HEK293 (cell line): Measurements from ENCODE around the gene CPXM2.

Experiments
- CTCF ChIA-PET: fragments of 350-600 bp; formaldehyde crosslinking; extraction: SDS; loops from one replicate; lab custom pipeline; 2021; ENCODE audit warnings: antibody characterized with exemption; lab: Yijun Ruan, JAX
- POLR2A ChIA-PET: fragments of 300-600 bp; formaldehyde crosslinking; extraction: SDS; loops from one replicate; lab custom pipeline; 2020; ENCODE audit warnings: antibody characterized with exemption, inconsistent platforms; lab: Yijun Ruan, JAX
- H3K27ac ChIP-seq: fragments of 200-500 bp; sonication (Bioruptor generic); 2 replicates; pipeline ENCODE4 v1.5.1; 2014; ENCODE audit warnings: low read depth, low read length, control low read depth, inconsistent platforms; ENCODE audit errors: extremely low read depth
- H3K36me3 ChIP-seq, 2 experiments: fragments of 200-500 bp in 1 of 2; sonication (Bioruptor generic) in 1 of 2; 1 replicate in 1 of 2; 2 replicates in 1 of 2; pipeline ENCODE4 v1.5.1; 2014 to 2017; ENCODE audit warnings: inconsistent platforms in 2 of 2, low read length in 2 of 2; ENCODE audit not compliant: control insufficient read depth in 2 of 2, insufficient read depth in 1 of 2
- H3K4me1 ChIP-seq: fragments of 200-500 bp; sonication (Bioruptor generic); 2 replicates; pipeline ENCODE4 v1.5.1; 2014; ENCODE audit warnings: mild to moderate bottlenecking, low read length, inconsistent platforms; ENCODE audit not compliant: control insufficient read depth, insufficient read depth
- H3K4me3 ChIP-seq: 2 replicates; pipeline ENCODE4 v1.5.1; 2011; ENCODE audit warnings: low read depth, mild to moderate bottlenecking, control low read depth, low read length, moderate library complexity
- H3K9me3 ChIP-seq: fragments of 200-500 bp; sonication (Bioruptor generic); 2 replicates; pipeline ENCODE4 v1.5.1; 2014; ENCODE audit warnings: low read depth, low read length, inconsistent platforms; ENCODE audit not compliant: control insufficient read depth, insufficient read depth
- HOXA7 ChIP-seq: sonication (generic); formaldehyde crosslinking; IDR thresholded peaks from 2 replicates; pipeline ENCODE4 v1.8.1; 2022; ENCODE audit warnings: missing genetic modification reagents, borderline replicate concordance
- MEIS1 ChIP-seq: sonication (generic); formaldehyde crosslinking; IDR thresholded peaks from 2 replicates; pipeline ENCODE4 v1.8.1; 2022; ENCODE audit warnings: missing genetic modification reagents, mild to moderate bottlenecking, borderline replicate concordance
- PRDM1 ChIP-seq: fragments of 450-650 bp; formaldehyde crosslinking; IDR thresholded peaks from 2 replicates; pipeline ENCODE4; 2016; ENCODE audit warnings: missing biosample characterization, missing genetic modification characterization
- SP2 ChIP-seq: fragments of 450-650 bp; formaldehyde crosslinking; IDR thresholded peaks from 2 replicates; pipeline ENCODE4 v1.5.1; 2016; ENCODE audit warnings: missing biosample characterization, missing genetic modification characterization
- SP7 ChIP-seq: fragments of 450-650 bp; formaldehyde crosslinking; IDR thresholded peaks from 2 replicates; pipeline ENCODE4 v1.5.1; 2016; ENCODE audit warnings: missing biosample characterization, missing genetic modification characterization
- WT1 ChIP-seq: fragments of 450-650 bp; formaldehyde crosslinking; IDR thresholded peaks from 2 replicates; pipeline ENCODE4 v1.5.1; 2016; ENCODE audit warnings: missing biosample characterization, missing genetic modification characterization
- YY2 ChIP-seq: fragments of 450-650 bp; formaldehyde crosslinking; IDR thresholded peaks from 2 replicates; pipeline ENCODE4 v1.5.1; 2016; ENCODE audit warnings: missing biosample characterization, missing genetic modification characterization
- ZBTB17 ChIP-seq: fragments of 450-650 bp; formaldehyde crosslinking; IDR thresholded peaks from 2 replicates; pipeline ENCODE4 v1.5.1; 2016; ENCODE audit warnings: missing biosample characterization, missing genetic modification characterization
- ZBTB21 ChIP-seq: fragments of 450-650 bp; formaldehyde crosslinking; IDR thresholded peaks from 2 replicates; pipeline ENCODE4 v1.5.1; 2017; ENCODE audit warnings: missing biosample characterization, missing genetic modification characterization
- ZBTB6 ChIP-seq: fragments of 450-650 bp; formaldehyde crosslinking; IDR thresholded peaks from 2 replicates; pipeline ENCODE4 v1.5.1; 2017; ENCODE audit warnings: missing biosample characterization, missing genetic modification characterization
- ZEB2 ChIP-seq: fragments of 450-650 bp; formaldehyde crosslinking; IDR thresholded peaks from 2 replicates; pipeline ENCODE4 v1.5.1; 2016; ENCODE audit warnings: missing biosample characterization, missing genetic modification characterization
- ZNF112 ChIP-seq: fragments of 450-650 bp; formaldehyde crosslinking; IDR thresholded peaks from 2 replicates; pipeline ENCODE4 v1.5.0; 2017; ENCODE audit warnings: missing biosample characterization, missing genetic modification characterization
- ZNF169 ChIP-seq: fragments of 450-650 bp; formaldehyde crosslinking; IDR thresholded peaks from 2 replicates; pipeline ENCODE4 v1.5.1; 2016; ENCODE audit warnings: missing biosample characterization, missing genetic modification characterization
- ZNF2 ChIP-seq: fragments of 450-650 bp; formaldehyde crosslinking; IDR thresholded peaks from 2 replicates; pipeline ENCODE4 v1.5.1; 2016; ENCODE audit warnings: missing biosample characterization, missing genetic modification characterization
- ZNF24 ChIP-seq: fragments of 450-650 bp; formaldehyde crosslinking; IDR thresholded peaks from 2 replicates; pipeline ENCODE4 v1.5.1; 2016; ENCODE audit warnings: missing biosample characterization, missing genetic modification characterization
- ZNF26 ChIP-seq: fragments of 450-650 bp; formaldehyde crosslinking; IDR thresholded peaks from 2 replicates; pipeline ENCODE4 v1.5.1; 2016; ENCODE audit warnings: missing biosample characterization, missing genetic modification characterization
- ZNF324 ChIP-seq: fragments of 450-650 bp; formaldehyde crosslinking; IDR thresholded peaks from 2 replicates; pipeline ENCODE4 v1.5.1; 2016; ENCODE audit warnings: missing biosample characterization, missing genetic modification characterization
- ZNF354C ChIP-seq: fragments of 450-650 bp; formaldehyde crosslinking; IDR thresholded peaks from 2 replicates; pipeline ENCODE4 v1.5.1; 2016; ENCODE audit warnings: missing biosample characterization, missing genetic modification characterization, low read depth, borderline replicate concordance
- ZNF394 ChIP-seq: fragments of 450-650 bp; formaldehyde crosslinking; IDR thresholded peaks from 2 replicates; pipeline ENCODE4 v1.5.1; 2016; ENCODE audit warnings: missing biosample characterization, missing genetic modification characterization, mild to moderate bottlenecking, moderate library complexity, borderline replicate concordance
- ZNF404 ChIP-seq: fragments of 450-650 bp; formaldehyde crosslinking; IDR thresholded peaks from 2 replicates; pipeline ENCODE4 v1.5.1; 2017; ENCODE audit warnings: missing biosample characterization, missing genetic modification characterization
- ZNF48 ChIP-seq: fragments of 450-650 bp; formaldehyde crosslinking; IDR thresholded peaks from 2 replicates; pipeline ENCODE4 v1.5.1; 2016; ENCODE audit warnings: missing biosample characterization, missing genetic modification characterization
- ZNF510 ChIP-seq: fragments of 450-650 bp; formaldehyde crosslinking; IDR thresholded peaks from 2 replicates; pipeline ENCODE4 v1.5.1; 2018; ENCODE audit warnings: mild to moderate bottlenecking, missing genetic modification characterization, missing biosample characterization; ENCODE audit not compliant: insufficient replicate concordance
- ZNF514 ChIP-seq: fragments of 450-650 bp; formaldehyde crosslinking; IDR thresholded peaks from 2 replicates; pipeline ENCODE4 v1.5.1; 2016; ENCODE audit warnings: missing biosample characterization, missing genetic modification characterization
- ZNF571 ChIP-seq: fragments of 450-650 bp; formaldehyde crosslinking; IDR thresholded peaks from 2 replicates; pipeline ENCODE4 v1.5.0; 2017; ENCODE audit warnings: missing biosample characterization, missing genetic modification characterization
- ZNF610 ChIP-seq: fragments of 450-650 bp; formaldehyde crosslinking; IDR thresholded peaks from 2 replicates; pipeline ENCODE4 v1.5.1; 2016; ENCODE audit warnings: missing biosample characterization, missing genetic modification characterization, borderline replicate concordance
- ZNF791 ChIP-seq: fragments of 450-650 bp; formaldehyde crosslinking; IDR thresholded peaks from 2 replicates; pipeline ENCODE4 v1.5.1; 2016; ENCODE audit warnings: missing biosample characterization, missing genetic modification characterization
- TF ChIP-seq, protein P1 (sequence below): fragments of 450-650 bp; formaldehyde crosslinking; IDR thresholded peaks from 2 replicates; pipeline ENCODE4 v1.5.1; 2016; ENCODE audit warnings: missing biosample characterization, missing genetic modification characterization

The CPXM2 gene

DNA sequence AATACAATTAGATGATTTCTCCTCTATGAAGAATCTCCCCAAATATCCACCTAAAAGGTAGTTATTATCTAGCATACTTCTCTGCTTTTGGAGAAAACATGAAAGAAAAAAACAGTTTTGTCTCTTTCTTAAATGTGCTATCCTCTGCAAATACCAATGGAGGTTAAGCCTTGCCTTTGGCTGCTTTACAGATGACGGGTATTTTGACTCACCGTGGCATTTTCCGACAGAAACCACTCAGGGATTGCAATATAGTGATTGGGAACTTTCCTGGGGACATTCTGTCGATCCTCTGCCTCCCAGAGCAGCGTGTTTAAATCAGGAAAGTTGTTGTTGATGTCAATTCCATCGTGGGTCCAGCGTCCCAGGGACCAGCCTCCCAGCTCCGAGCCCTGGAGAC is 124.8 kb downstream of the CPXM2 start:
- Histone ChIP-seq H3K27ac (no peak overlapping the region), H3K4me3 (no peak overlapping the region), H3K4me1 (no peaks in the 10 kb centered on the region), H3K36me3 (no peaks in the 10 kb centered on the region), H3K9me3 (no peaks in the 10 kb centered on the region)
- TF ChIP-seq ZNF48 (no peak), PRDM1 (tag by site-specific recombination) (no peak), HOXA7 (CRISPR knock-in tag) (no peak)
- ChIA-PET CTCF (interaction anchor here (1.1 kb wide), 1 partner anchor 184 kb away, joined by 3 read pairs; no protein-coding TSS in a partner anchor), POLR2A (no interaction called here)

DNA sequence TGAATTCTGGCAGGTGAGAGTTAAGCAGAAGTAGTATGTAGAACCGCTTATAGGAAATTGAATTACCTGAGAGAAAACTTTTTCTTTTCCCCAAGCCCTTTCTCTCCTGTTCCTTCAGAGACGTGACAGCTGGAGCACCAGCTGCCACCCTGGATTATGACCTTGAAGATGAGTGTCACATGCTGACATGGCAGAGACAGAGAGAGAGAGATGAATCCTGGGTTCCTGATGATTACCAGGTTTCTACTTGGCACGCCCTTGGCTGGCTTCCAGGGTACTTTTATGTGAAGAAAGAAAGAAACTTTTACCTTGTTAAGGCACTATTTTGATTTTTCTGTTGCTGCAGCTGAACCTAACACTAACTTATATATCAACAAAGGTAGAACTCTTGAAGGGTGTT is 125.6 kb downstream of the CPXM2 start:
- ChIA-PET CTCF (no interaction called here), POLR2A (no interaction called here)
- Histone ChIP-seq H3K27ac (no peak overlapping the region), H3K36me3 (no peaks in the 10 kb centered on the region), H3K4me1 (no peaks in the 10 kb centered on the region), H3K4me3 (no peak overlapping the region), H3K9me3 (no peaks in the 10 kb centered on the region)
- TF ChIP-seq ZBTB21, result no peak
- TF ChIP-seq SP7 (tag by site-specific recombination), result no peak
- no peak for TF ChIP-seq ZNF610 (tag by site-specific recombination)
- no peak for TF ChIP-seq ZNF324 (tag by site-specific recombination)
- no peak for TF ChIP-seq ZNF2 (tag by site-specific recombination)
- no peak for TF ChIP-seq ZNF169
- no peak for TF ChIP-seq ZEB2 (tag by site-specific recombination)
- TF ChIP-seq YY2 (tag by site-specific recombination), result no peak
- no peak for TF ChIP-seq ZNF404
- TF ChIP-seq ZNF514 (tag by site-specific recombination), result no peak

GRCh38 chr10:123761666-123762230 is 129.9 kb downstream of the CPXM2 start:
- no peaks in the 10 kb centered on the region for H3K36me3 ChIP-seq
- no peaks in the 10 kb centered on the region for H3K9me3 ChIP-seq
- no peak for TF ChIP-seq ZNF510 (tag by site-specific recombination)
- TF ChIP-seq, all 188 proteins: peak for 0
- ChIA-PET POLR2A (no interaction called here), CTCF (interaction anchor here (0.7 kb wide), 1 partner anchor 984 kb away, joined by 4 read pairs; no protein-coding TSS in a partner anchor)
- Histone ChIP-seq H3K27ac (no peak overlapping the region), H3K4me3 (no peak overlapping the region), H3K4me1 (no peaks in the 10 kb centered on the region)

DNA sequence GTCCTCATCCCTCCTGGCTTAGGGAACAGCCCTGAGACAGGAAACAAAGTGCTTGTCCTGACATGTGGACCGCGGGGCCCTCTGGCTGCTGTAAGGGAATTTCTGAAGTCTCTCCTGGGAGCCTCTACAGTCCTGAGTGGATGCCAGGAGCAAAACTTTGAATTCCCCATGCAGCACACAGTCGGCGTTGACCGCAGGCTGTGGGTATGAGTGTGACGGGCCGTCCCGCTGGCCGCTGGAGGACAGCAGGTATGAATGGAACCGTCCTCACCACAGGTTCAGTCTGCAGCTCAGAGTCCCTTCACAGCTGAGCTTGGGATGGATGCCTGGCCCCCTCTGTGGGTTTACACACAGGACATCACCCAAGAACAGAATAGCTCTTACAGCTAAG is 130.6 kb downstream of the CPXM2 start:
- ChIA-PET CTCF (interaction anchor here (0.7 kb wide), 1 partner anchor 985 kb away, joined by 4 read pairs; no protein-coding TSS in a partner anchor), POLR2A (no interaction called here)
- H3K27ac ChIP-seq, result no peak overlapping the region
- no peak overlapping the region for H3K4me3 ChIP-seq
- no peaks in the 10 kb centered on the region for H3K4me1 ChIP-seq
- H3K9me3 ChIP-seq, result no peaks in the 10 kb centered on the region
- H3K36me3 ChIP-seq, result no peaks in the 10 kb centered on the region
- TF ChIP-seq ZNF354C (no peak), MEIS1 (CRISPR knock-in tag) (no peak), SP2 (tag by site-specific recombination) (no peak), ZNF394 (tag by site-specific recombination) (no peak), ZNF112 (tag by site-specific recombination) (no peak), ZNF571 (tag by site-specific recombination) (no peak), ZNF791 (tag by site-specific recombination) (no peak), ZNF2 (tag by site-specific recombination) (no peak), WT1 (tag by site-specific recombination) (no peak), ZBTB6 (tag by site-specific recombination) (no peak), ZNF24 (no peak), ZBTB17 (tag by site-specific recombination) (no peak), ZNF26 (tag by site-specific recombination) (no peak)
- TF ChIP-seq, protein P1, sequence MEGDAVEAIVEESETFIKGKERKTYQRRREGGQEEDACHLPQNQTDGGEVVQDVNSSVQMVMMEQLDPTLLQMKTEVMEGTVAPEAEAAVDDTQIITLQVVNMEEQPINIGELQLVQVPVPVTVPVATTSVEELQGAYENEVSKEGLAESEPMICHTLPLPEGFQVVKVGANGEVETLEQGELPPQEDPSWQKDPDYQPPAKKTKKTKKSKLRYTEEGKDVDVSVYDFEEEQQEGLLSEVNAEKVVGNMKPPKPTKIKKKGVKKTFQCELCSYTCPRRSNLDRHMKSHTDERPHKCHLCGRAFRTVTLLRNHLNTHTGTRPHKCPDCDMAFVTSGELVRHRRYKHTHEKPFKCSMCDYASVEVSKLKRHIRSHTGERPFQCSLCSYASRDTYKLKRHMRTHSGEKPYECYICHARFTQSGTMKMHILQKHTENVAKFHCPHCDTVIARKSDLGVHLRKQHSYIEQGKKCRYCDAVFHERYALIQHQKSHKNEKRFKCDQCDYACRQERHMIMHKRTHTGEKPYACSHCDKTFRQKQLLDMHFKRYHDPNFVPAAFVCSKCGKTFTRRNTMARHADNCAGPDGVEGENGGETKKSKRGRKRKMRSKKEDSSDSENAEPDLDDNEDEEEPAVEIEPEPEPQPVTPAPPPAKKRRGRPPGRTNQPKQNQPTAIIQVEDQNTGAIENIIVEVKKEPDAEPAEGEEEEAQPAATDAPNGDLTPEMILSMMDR (tag by site-specific recombination), result no peak
